ENCODE data around the gene CSHL1.
"Not testable (repeated sequence)": the region's sequence is repeated elsewhere in the genome, so short reads cannot be mapped to it uniquely, and the experiment has no call there.

The CSHL1 gene

DNA sequence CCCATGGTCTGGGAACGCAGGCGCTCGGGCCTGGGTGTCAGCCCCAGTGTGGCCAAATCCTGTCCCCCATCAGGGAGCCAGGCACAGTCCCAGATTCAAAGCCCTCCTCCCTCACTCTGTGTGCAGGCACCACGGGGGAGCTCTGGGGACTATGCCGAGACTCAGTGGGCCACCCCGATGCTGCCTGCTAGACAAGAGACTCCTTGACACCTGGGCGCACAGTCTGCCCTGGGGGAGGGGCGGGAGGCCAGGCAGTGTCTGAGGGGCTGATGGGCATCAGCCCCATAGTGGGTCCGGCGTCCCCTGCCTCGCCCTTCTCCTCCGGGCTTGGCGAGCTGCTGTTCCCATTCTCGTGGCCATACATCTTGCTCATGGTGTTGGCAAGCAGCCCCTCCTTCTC is 29.5 kb upstream of the CSHL1 start:
- DNase-seq (ENCODE audit: low spot score) = no peak

DNA sequence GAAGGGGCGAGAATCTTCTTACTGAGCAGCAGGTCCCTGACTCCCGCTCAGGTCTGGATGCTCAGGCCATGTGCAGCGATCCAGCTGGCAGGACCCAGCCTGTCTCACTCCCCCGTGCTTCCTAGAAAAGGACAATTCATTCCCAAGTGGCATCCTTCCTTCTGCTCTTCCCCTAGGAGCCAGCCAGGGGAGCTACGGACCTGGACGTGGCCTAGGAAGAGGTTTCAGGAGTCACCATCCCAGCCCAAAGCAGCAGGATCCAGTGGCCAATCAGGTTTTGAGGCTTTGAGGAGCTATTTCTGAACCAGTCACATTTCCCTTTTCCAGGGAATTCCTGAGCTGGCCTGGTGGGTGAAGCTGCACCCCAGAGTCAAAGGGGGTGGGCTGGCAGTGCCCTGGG is 28.8 kb upstream of the CSHL1 start:
- DNase-seq (ENCODE audit: low spot score) = no peak

- no peak for DNase-seq (ENCODE audit: low spot score)
Measured at GRCh38 chr17:63939401-63939800, 28.3 kb upstream of the CSHL1 start.

DNA sequence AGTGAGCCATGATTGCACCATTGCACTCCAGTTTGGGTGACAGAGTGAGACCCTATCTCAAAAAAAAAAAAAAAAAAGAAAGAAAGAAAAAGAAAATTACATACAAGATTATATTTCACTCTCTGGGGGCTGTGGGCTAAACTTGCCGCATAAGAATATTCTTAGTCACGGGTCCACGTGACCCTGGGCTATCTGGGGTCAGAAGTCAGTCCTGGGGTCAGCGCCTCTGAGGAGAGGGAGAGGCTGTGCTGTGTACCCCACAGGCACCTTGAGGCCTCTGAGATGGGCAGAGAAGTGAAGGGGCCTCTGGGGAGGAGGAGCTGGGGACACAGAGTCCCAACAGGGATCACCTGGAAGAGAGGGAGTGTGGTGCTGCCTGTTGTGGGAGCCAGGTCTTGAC is 26.9 kb upstream of the CSHL1 start:
- no peak for DNase-seq (ENCODE audit: low spot score)

GRCh38 chr17:63937319-63937718 is 26.3 kb upstream of the CSHL1 start:
- DNase-seq (ENCODE audit: low spot score) = no peak

DNA sequence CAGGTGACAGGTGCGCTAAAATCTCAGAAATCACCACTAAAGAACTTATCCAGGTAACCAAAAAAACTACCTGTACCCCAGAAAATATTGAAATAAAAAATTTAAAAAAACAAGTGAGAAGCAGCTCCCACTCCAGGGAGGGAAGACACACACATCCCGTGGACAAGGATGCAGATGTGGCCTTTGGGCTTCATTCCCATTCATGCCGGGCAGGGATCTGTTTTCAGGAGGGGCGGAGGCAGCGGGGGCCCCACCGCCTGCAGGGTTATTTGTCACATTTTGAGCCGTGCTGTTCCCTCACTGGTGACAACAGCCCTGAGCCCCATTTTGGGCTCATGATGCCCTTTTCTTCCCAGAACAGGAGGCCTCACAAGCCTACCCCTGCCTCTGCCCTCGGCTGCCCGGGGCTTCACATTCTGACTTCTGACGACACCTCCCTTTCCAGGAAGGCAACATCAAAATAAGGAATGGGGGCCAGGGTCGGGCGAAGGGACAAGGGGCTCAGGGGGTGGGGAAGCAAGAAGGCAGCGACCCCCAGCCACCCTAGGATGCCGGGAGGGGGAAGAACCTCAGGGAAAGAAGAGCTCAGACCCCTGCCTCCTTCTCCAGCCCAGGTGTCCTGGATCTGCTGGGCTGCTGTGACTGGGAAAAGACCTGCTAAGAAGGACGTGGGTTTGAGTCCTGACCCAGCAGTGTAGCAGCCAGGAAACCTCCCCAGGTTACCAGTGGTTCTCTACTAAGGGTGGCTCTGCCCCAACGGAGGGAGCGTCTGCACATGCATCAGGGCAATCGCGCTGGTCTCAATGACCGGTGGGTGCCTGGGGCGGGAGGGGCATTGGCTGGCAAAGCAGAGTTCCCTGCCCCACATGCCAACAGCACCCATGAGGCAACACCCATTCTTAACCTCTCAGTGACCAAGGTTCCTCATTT is 23.4 kb upstream of the CSHL1 start:
- DNase-seq (ENCODE audit: low spot score) = no peak

GRCh38 chr17:63933598-63933997 is 22.5 kb upstream of the CSHL1 start:
- no peak for DNase-seq (ENCODE audit: low spot score)

GRCh38 chr17:63932721-63933120 is 21.7 kb upstream of the CSHL1 start:
- no peak for DNase-seq (ENCODE audit: low spot score)

GRCh38 chr17:63931981-63932561 is 21.0 kb upstream of the CSHL1 start, which contains the start of gene CD79B:
TSS of gene CD79B (minus strand) at chr17:63932331. CDS start at chr17:63932261, 70 bp downstream.
- no peak for DNase-seq (ENCODE audit: low spot score)

DNA sequence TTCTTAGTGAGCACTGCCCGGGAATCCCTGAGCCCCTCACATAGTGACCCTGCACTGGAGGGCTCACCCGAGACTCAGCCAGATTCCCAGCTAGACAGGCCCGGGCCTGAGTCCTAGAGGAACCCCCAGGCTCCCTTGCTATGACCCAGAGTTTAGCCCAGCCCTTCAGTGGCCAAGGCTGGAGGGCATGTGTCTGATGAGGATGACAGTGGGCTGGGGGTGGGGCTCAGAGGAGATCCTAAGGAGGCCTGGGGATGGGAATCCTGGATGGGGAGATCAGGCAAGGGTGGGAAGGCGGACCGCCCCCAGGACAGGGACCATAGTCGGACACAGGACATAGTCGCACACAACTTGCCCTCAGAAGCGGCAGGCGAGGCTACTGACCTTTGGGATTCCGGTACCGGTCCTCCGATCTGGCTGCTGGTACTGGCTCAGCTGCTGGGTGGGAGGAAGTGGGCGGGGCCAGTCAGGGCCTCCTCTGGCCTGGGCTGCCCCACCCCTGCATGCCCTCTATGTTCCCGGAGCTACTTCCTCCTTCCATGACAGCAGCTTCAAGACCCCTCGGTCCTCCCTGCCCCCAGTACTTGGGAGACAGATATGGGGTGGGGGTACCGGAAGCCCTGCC is 20.0 kb upstream of the CSHL1 start:
- DNase-seq (ENCODE audit: low spot score) = no peak

GRCh38 chr17:63929860-63930766 is 19.1 kb upstream of the CSHL1 start:
- no peak for DNase-seq (ENCODE audit: low spot score)

DNA sequence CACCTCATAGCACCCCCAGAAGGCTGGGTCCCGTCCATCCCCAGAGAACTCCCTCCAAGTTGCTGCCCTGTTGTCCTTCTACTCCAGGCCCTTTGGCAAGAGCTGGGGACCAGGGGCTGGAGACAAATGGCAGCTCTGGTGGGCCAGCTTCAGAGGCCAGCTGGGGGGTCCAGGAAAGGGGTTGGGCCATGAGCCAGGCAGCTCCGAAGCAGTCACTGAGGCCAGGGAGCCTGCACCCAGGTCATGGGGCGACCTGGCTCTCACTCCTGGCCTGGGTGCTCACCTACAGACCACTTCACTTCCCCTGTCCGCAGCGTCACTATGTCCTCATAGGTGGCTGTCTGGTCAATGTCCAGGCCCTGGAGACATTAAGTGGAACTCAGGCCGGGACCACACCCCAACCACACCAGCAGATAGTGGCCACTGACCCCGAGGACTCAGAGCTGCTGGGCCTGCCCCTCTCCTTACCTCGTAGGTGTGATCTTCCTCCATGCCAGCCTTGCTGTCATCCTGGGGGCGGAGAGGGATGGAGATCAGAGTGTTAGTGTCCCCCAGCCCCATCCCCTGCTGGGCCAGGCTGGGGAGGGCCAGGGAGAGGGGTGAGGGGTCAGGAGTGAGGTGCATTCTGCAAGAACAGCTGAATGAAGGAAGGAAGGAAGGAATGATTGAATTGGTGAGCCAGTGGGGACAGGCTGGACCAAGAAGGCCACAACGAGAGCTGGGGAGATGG is 18.1 kb upstream of the CSHL1 start:
- DNase-seq (ENCODE audit: low spot score) = no peak

DNA sequence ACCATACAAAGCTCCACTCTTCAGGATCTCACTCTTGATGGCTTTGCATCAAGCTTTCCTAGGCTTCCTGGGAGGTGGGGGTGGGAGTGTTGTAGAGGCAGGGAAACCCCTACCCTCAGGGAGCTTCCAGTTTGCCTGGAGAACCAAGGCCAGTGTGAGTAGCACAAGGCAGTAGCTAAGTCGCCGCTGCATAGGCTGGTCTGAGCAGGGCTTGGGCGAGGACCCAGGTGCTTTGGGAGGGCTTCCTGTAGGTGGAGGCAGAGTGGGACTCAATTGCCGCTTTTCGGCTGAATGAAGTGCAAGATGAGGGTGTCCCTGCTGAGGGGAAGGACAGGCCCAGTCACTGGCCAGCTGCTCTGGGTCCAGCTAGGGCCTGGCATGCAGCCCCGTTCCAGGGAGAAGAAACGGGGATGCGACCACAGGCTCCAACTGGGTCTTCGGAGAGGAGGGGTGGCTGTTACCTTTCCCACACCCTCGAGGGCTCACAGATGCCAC is 17.2 kb upstream of the CSHL1 start:
- no peak for DNase-seq (ENCODE audit: low spot score)

- no peak for DNase-seq (ENCODE audit: low spot score)
Measured at GRCh38 chr17:63927464-63928171, 16.6 kb upstream of the CSHL1 start.

DNA sequence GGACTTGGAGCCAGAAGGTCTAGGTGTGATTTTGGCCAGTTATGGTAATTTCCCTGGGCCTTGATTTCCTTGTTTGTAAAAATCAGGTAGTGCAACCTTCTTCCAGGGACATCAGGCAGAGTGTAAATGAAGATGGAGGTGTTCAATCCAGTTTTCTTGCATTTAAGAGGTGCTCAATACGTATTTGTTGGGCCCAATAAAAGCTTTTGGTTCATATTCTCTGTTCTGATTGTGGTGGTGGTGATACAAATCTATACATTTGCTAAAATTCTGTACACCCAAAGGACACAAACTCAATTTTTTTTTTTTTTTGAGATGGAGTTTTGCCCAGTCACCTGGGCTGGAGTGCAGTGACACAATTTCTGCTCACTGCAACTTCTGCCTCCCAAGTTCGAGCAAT is 15.1 kb upstream of the CSHL1 start:
- no peak for DNase-seq (ENCODE audit: low spot score)

DNA sequence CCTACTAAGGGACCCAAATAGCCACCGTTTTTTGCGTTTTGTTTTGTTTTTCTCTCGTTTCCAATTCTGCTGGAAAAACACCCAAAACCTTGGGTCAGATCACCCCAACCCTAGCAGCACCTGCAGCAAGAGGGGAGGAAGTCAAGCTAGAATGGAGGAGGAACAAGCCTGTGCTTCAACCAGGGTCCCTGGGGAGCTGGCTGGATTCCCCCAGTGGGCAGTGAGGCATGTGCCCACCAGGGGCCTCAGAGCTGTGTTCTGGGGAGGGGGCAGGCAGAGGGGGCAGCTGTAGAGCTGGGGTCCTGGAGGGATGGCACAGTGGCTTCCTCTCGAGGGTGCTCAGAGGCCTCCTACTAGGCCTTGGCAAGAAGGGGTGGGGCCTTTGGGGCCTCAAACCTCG is 14.6 kb upstream of the CSHL1 start:
- DNase-seq (ENCODE audit: low spot score) = no peak

DNA sequence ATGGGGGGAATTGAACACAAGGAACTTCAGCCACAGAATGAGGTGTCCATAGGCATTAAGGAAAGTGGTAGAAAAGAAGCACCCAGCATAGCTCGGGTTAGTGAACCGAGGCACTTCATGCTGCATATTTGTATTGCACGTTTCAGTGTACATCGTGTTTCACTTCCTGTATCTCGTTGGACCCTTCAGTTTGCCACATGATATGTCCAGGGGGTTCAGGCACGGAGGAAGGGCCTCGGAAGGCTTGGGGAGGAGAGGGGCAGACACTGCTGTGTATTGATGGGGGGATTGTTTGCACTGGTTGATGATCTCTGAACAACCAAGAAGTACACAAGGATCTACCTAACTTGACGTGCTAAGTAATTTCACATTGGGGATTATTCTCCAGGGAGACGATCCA is 11.3 kb upstream of the CSHL1 start:
- not testable (repeated sequence) for DNase-seq (ENCODE audit: low spot score)

DNA sequence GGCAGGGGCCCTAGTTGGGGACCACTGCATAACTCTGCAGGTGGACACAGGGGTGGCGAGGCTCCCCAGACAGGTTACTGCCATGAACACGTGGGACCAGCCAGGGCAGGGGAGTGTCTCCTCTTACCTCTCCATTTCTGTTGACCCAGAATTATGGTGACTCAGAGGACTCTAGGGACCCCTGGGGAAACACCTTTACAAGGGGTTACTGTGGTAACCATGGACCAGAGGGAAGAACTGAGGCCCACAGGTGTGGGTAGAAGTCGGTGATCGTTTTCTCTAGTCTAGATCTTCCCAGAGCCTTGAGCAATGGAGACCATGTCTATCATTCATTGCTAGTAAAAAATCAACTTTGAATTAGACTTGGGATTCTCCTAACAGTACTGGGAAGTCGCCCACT is 9.7 kb upstream of the CSHL1 start:
- not testable (repeated sequence) for DNase-seq (ENCODE audit: low spot score)

- not testable (repeated sequence) for DNase-seq (ENCODE audit: low spot score)
Measured at GRCh38 chr17:63920050-63920449, 9.0 kb upstream of the CSHL1 start.

DNA sequence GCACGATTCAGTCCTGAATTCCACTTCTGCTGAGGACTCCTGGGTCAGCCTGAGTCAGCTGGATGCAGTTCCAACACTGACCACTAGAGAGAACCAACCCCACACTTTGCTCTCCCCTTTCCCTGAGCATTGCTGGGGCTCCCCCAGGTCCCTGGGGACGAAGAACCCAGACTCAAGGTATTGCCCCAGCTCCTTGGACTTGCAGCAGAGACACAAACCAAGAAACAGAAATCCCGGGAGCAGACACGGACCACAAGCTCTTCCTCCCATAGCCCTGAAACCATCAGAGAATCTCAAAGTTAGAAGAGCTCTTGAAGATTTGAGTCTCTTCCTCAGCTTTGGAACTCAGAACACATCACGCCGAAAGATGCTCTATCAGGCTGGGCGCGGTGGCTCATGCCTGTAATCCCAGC is 8.3 kb upstream of the CSHL1 start:
- peak; percentile 70 for DNase-seq (ENCODE audit: low spot score)
